HG03457 (cell line): Measurements from ENCODE around the gene DACH2.

Experiments
- ATAC-seq: cut with Tn5 transposase; IDR thresholded peaks from one replicate; pipeline ENCODE4 v1.9.1; 2021; ENCODE audit warnings: moderate number of reproducible peaks; ENCODE audit not compliant: unreplicated experiment

The DACH2 gene

DNA sequence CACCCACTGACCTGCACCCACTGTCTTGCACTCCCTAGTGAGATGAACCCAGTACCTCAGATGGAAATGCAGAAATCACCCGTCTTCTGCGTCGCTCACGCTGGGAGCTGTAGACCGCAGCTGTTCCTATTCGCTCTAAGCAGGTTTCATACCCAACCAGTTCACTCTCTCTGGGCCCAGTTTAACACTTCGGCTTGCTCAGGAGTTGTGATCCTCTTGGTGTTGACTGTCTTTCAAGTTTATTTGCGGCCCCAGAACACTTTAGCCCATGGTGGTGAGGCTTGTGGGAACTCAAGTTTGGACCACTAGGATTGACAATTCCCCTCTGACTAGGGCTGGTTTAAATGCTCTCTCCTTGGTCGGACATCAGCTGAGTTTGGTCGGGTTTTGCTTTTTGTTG lies 147.0 kb downstream of the DACH2 start:
- ATAC-seq: no peak

DNA sequence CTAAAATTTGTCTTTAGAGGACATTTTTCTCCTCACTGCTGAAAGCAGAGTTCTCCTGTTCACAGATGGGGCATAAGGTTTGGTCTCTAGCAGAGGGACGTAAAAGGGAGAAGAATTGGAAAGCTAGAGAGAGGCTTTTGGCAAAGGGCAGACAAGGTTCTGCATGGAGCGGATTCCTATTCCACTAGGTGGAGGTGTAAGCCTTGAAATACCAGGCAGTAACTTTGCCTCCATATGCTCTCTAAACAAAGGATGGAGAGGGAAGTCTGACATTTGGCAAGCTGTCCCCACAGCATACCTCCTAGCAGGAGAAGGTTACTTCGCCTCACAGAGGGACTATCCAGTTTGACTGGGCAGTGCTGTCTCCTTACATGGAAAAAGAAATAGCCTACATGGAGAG lies 174.7 kb downstream of the DACH2 start:
- no peak for ATAC-seq

DNA sequence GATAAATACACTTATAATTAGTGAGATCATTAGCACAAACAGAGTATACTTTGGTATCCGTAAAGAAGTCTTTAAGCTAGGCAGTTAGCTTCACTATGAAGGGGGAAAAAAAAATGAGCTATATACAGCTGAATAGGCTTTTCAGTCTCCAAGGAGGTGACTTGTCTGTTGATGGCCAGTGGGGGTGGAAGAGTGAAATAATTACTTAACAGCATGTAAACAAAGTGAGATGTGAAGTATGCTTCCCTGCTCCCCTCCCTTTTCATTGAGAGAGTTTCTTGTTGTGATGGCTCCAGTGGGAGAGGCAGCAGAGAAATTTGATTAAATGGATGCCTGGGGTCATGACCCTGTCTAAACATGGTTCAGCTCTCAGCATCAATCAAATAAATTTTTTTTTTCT lies 180.9 kb downstream of the DACH2 start:
- ATAC-seq: no peak

DNA sequence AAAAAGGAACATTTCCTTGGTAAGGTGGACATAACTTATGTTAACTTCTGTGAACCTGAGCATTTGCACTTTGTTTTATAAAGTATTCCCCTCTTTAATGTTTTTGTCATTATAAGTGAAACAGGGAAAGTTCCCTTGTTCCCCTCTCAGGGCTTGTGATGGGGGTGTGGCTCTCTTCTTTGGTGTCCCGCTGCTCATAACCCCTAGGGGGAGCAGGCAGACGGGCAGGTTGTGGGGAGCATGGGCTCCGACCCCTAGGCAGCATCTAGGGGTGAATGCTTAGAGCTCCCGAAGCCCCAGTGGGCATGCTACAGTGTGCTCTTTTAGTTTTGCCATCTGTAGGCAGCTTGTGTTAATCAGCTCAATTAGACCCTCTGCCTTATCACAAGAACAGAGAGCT lies 200.4 kb downstream of the DACH2 start:
- ATAC-seq: no peak

DNA sequence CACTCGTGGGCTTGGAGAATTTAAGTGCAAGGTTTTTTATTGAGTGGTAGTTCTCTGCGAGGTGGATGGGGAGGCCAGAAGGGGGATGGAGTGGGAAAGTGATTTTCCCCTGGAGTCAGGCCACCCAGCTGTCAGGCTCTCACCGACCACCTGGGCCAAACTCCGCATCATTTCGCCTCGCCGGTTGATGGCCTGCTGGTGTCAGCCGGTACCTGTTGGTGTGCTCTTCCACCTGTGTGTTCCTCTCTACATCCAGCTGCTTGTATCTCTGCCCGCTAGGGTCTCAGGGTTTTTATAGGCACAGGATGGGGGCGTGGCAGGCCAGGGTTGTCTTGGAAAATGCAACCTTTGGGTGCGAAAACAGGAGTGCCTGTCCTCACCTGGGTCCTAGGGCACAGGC lies 200.9 kb downstream of the DACH2 start:
- ATAC-seq: no peak

DNA sequence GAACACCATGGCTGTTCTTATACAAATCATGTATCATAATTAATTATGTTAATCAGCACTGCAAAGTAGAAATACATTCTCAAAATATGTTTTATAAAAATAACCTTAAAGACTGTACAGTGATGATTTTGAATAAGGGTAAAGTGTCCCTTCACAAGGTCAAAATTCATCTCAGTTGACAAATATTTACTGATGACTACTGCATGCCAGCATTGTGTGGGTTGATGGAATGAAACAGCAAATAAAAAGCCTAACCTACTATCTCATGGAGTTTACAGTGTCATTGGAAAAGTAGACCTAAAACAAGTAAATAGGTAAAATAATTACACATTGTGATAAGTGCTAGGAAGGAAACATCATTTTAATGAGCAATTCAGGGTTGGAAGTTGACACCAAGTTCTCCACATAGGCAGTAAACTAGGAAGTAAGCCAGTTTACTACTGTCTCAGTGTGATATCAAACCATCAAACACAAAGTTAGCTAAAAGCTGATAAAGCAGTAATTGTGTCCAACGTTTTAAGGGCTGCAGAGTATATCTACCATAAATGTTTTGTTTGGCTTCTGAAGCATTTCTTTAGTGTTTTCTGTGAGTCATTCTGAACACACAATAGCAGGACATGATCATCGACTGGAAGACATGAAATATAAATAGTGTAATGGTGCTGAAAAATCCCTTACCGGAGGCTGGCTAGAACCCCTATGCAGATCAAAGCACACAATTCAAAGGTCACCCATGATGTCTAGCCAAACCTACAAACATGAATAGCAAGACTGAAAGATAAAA lies 221.8 kb downstream of the DACH2 start:
- ATAC-seq: no peak

DNA sequence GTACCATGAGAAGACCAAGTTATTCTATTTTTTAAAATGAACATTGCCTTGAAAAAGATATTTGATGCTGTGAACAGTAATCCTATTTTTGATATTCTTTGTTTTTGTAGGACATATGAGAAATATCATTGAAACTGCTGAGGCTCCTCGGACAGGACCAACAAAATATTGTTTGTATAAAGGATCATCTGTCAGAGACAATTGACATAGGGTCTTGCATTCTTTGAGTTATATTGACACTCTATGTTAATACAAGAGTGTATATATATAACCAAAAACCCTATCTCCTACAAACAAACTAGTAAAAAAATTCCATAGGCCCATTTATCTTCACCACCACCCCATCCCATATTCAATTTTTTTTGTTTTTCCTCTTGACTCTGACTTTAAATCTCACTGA lies 222.7 kb downstream of the DACH2 start:
- ATAC-seq: no peak

DNA sequence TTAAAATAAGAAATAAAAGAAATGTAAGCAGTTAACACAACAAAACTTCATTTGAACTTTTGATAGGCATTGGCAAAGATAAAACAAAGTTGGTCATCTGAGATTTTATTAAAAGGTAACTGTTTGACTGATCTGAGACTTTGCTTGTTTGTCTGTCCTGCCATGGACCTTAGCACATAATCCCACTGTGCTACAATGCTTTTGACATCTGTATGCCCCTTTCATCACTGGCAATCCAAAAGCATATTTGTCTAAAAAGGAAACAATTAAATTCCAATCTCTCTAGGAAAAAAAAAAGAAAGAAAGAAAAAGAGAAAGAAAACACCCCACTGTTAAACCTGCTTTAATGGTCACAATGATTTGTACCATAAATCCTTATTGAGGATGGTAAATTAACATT lies 231.0 kb downstream of the DACH2 start:
- ATAC-seq: no peak

DNA sequence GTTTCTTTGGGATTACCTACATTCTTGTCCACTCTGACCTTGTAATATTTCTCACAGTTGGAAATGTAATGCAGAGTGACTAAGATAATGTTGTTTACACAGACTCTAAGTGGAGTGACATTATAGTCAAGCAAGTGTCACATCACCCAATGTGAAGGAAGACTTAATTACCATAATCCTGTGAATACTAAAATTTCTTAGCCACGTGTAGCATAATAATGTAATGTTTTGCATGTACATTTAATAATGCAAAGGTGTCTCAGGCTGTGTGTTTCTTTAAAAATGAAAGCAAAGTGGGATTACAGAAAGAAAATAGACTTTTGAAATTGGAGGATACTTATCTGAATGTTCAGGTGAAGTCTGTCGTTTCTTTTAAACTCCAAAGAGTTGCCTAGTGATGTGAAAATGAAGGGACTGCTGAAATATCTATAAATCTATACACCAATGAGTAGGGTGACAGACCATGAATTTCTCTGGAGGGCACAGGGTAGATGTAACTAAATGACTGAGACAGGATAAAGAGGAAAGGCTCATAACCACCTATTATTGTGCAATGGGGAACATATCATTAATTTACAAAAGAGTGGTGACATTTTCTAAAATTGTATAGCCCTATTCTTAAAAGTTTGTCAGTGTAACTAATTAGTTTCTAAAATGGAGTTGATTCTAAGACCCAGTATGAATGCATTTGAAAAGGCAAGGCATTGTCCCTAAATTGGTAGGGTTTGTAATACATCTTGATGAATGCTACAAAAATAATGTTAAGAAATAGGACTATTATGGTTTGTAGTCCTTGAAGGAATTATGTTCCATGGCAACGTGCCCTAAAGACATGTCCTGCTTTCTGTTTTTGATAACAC lies 235.7 kb downstream of the DACH2 start:
- ATAC-seq: no peak

DNA sequence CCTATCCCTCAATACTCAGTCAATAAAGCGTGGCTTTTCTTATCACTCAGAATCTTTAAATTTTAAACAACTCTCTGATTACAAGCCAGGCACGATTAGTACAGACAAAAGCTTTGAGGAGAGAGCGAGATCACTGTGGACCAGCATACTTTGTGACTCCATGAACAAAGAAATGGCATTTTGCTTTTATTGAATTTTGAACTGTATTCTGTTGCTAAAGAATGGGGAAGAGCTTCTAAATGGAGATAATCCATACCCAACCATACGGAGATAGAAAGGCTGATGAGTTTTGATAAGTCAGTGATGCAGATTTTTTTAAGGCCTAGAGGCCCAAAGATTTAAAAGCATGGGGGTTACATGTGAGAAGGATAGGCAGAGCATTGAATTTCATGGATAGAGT lies 259.1 kb downstream of the DACH2 start:
- no peak for ATAC-seq

DNA sequence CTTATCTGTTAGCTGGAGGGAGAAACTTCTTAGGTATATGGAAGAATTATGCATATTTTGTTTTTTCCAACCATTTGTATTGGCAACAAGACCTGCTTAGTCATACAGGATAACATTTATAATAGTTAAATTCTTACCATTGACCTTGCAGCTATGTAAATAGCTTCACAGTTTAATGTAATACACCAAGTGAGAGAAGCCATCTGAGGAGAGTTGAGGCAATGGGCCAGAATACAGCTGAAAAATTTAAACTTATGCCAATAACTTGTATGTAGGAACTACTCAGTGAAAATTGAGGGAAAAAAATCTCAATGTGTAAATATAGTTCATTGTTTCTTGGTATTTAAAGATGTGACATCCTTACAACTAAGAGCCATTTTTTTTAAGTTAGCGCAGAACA lies 273.5 kb downstream of the DACH2 start:
- ATAC-seq: no peak

DNA sequence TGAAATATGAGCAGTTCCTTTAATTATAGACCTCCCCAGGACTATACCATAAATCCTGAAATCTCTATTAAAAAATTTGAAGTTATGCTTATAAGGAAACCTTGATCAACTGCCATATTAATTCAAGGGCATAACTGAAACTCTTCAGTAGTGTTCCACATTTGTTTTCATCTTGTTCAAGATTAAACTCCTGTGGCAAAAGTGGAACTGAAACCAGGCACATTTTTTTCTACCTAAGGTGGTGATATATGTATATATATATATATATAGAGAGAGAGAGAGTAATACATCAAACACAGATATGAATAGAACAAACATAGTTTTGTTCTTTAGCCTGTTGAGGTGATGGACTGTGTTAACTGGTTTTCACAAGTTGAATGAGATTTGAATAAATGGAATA lies 287.9 kb downstream of the DACH2 start:
- ATAC-seq: no peak

DNA sequence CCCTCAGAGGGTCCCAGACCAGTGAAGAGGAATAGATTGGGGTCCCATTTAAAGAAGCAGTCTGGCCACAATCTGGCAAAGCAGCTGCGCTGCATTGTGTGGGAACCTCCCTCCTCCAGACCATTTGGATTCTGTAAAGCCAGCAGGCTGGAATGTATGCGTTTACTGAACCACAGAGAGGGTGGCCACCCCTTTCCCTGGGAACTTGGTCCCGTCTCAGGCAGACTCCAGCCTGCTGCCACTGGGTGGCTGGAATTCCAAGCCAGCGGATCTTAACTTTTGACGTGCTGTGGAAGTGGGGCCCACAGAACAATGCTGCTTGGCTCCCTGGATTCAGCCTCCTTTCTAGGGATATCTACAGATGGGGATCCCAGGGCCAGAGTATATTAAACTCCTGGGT lies 307.2 kb downstream of the DACH2 start:
- no peak for ATAC-seq

DNA sequence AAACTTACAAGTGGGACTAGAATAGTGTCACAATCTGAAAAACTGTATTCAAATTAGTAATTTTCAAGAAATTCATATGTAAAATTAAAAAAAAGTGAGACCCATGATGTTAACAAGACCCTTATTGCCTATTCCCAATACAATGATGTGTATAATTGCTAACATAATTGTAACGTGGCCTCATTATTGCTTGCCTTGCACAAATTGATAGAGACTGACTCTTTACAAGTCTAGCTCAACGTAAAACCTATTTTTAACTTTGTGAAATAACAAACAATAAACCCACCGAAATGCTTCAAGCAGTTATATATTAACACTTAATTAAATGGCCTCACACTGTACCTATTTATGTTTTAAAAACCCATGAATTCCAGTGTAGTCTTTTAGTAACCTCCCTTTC lies 312.5 kb downstream of the DACH2 start:
- ATAC-seq: no peak

DNA sequence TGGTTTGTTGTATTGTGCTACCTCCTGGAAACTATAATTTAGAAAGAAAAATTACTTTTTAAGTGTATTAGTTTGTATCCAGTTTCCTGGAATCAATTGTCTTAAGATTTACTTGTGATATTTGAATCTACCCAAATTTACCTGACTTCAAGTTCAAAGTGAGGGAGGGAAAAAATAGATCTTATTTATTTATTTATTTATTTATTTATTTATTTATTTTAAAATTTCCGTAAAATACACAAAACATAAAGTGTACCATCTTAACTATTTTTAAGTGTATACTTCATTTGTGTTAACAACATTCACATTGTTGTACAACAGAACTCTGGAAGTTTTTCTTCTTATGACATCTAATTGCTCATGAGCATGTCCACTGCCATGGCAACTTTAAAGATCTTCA lies 356.0 kb downstream of the DACH2 start:
- no peak for ATAC-seq

DNA sequence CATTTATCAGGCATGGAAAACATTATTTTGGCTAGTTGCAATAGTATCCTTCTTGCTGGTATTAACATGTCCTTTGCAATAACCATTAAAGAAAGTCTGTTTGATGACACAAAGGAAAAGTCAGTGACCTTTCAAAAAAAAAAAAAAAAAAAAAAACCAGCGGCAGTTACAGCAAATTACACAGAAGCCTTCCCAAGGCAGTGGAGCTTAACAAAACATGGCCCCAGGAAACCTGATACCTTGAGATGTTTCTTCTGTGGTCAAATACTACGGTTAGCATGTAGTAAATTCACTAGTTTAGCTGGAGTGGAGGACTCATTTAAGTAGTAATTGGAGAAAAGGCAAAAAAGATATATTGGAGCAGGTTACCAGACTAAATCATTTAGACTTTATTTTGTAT lies 359.1 kb downstream of the DACH2 start:
- ATAC-seq: no peak

DNA sequence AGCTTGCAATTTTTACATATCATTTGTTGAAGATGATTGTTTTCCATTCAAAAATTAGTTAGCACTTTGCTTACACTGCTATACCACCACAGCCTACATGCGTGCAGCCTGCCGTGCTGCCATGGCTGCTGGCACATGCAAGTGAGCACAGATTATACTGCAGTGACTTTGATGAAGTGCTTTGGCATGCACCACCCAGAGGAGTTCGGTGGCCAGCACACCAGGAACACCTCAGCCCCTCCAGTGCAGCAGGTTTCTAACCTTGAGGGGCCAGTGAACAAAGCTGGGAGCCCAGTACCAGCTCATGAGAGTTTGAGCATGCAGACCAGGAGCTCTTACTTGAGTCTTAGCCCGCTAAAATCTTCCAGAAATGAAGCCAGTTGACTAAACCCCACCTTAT lies 431.5 kb downstream of the DACH2 start:
- no peak for ATAC-seq

DNA sequence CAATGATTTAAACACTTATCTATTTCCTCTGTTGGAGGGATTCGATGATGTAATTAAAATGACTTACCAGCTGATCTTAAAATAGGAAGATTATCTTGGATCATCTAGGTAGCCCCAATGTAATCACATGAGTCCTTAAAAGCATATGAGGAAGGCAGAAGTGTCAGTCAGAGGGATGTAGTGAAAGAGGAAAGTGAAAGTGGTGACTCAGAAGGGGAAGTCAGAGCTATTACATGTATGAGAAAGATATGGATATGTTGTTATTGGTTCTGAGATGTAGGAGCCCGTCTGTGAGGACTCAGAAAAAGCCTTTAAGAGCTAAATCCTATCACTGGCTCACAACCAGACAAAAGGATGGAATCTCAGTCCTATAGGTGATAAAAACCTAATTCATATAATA lies 456.4 kb downstream of the DACH2 start:
- ATAC-seq: no peak

DNA sequence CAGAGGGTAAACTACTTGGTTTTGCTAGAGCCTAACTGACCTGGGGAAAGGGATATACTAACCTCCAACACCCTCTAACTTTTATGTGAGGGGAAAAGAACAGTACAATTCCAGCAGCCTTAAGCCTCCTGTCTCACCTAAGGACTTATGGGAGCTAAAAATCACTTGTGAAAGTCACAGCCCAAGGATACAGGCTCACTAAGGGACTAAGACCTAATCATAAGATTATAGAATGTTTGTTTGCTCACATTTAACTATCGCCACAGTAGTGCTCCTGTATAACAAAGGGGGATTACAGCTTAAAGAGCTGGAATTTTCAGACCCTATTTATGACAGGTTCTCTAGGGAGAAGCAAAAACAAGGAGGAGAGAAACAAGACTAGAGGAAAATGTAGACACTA lies 548.7 kb downstream of the DACH2 start:
- ATAC-seq: no peak

DNA sequence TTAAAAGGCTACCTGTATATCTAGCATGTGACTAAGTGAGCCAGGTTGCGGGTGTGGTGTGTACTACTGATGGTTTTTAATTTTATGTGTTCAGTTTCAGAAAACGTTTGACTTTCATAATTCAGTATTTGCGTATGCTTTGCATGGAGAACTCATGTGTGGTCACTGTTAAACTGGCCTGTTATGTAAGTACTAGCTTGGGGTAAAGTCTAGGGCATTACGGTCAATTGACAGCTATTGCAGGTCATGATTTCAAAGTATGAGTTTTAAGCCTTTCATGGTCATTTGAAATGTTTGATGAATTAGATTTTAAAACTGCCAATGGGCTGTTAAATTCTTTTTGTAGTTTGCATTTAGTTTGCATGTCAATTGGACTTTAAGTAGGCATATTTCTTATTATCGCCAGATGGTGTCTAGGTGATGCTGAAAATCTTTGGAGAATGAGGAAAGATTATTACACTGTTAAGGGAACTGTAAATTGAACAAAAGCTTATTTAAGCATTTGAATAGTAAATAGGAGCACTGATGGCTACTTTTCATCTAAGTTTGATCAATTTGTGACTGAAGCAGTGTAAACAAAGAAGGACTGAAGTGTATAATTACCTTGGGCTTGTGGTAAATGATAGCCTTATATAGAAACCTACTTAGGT lies 563.4 kb downstream of the DACH2 start:
- no peak for ATAC-seq

DNA sequence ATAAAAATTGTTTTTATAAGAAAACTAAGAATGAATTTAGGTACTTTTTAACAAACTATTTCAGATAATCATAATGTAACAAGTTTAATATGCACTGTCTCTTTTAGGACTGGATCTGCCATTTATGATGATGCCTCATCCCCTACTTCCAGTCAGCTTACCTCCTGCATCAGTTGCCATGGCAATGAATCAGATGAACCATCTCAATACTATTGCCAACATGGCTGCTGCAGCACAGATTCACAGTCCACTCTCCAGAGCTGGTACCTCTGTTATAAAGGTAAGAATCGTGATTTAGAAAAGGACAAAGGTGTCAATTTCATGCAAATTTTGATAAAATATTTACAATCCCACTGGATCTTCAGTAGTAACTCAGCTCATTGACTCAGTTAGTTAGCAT lies 566.2 kb downstream of the DACH2 start:
- no peak for ATAC-seq

DNA sequence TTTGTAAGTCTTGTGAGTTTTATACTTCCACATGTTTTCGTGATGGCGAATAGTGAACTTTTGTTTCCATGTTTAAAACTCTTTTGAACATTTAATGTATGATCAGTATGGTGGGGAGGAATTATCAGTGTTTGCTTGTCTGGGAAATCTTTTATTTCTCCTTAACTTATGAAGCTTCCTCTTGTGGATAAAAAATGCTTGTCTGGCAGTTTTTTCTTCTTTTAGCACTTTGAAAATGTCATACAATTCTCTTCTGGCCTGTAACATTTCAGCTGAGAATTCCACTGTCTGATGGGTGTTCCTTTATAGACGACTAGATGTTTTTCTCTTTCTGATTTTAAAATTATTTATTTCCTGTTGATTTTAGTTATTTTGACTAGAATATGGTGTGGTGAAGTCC lies 576.0 kb downstream of the DACH2 start:
- ATAC-seq: no peak
